ENCODE data around the gene CERT1. TPM values are rescaled to one million over a fixed set of nuclear protein-coding genes. Genes with fewer than 3 reads are reported as not detected.
"Not testable (repeated sequence)": the region's sequence is repeated elsewhere in the genome, so short reads cannot be mapped to it uniquely, and the experiment has no call there.

Gene CERT1
- total RNA-seq, 1 donor: 53.0 TPM

GRCh38 chr5:75342836-75343235, 168.6 kb downstream of the CERT1 start:
- Histone ChIP-seq H3K4me3 (ENCODE audit: low read length) (no peak overlapping the region), H3K27me3 (ENCODE audit: insufficient read depth, low read length) (no peaks in the 10 kb centered on the region), H3K4me1 (ENCODE audit: insufficient read depth, low read length) (peaks cover 17% of the 10 kb centered on the region), H3K9me3 (ENCODE audit: low read depth, low read length) (no peaks in the 10 kb centered on the region)

- no peaks in the 10 kb centered on the region for H3K9me3 ChIP-seq (ENCODE audit: low read depth, low read length)
- no peak overlapping the region for H3K4me3 ChIP-seq (ENCODE audit: low read length)
- H3K4me1 ChIP-seq (ENCODE audit: insufficient read depth, low read length): peaks cover 21% of the 10 kb centered on the region
- H3K27me3 ChIP-seq (ENCODE audit: insufficient read depth, low read length): no peaks in the 10 kb centered on the region
These were observed 169.5 kb downstream of the CERT1 start for GRCh38 chr5:75341934-75342333.

- H3K27me3 ChIP-seq (ENCODE audit: insufficient read depth, low read length): no peaks in the 10 kb centered on the region
- no peaks in the 10 kb centered on the region for H3K9me3 ChIP-seq (ENCODE audit: low read depth, low read length)
- H3K4me3 ChIP-seq (ENCODE audit: low read length): no peak overlapping the region
- H3K4me1 ChIP-seq (ENCODE audit: insufficient read depth, low read length): peaks cover 26% of the 10 kb centered on the region
These were observed 170.5 kb downstream of the CERT1 start for GRCh38 chr5:75340714-75341478.

GRCh38 chr5:75338408-75338807, 173.0 kb downstream of the CERT1 start:
- no peak overlapping the region for H3K4me3 ChIP-seq (ENCODE audit: low read length)
- no peaks in the 10 kb centered on the region for H3K9me3 ChIP-seq (ENCODE audit: low read depth, low read length)
- H3K27me3 ChIP-seq (ENCODE audit: insufficient read depth, low read length): no peaks in the 10 kb centered on the region
- H3K4me1 ChIP-seq (ENCODE audit: insufficient read depth, low read length): peaks cover 27% of the 10 kb centered on the region

- H3K27me3 ChIP-seq (ENCODE audit: insufficient read depth, low read length): no peaks in the 10 kb centered on the region
- H3K4me3 ChIP-seq (ENCODE audit: low read length): peak overlapping the region; percentile 60
- H3K4me1 ChIP-seq (ENCODE audit: insufficient read depth, low read length): peaks cover 27% of the 10 kb centered on the region
- H3K9me3 ChIP-seq (ENCODE audit: low read depth, low read length): no peaks in the 10 kb centered on the region
These were observed 173.9 kb downstream of the CERT1 start for GRCh38 chr5:75337366-75338021.

GRCh38 chr5:75336615-75337336, 174.7 kb downstream of the CERT1 start, which contains the start of gene HMGCR:
Gene HMGCR (plus strand): TSS chr5:75337220. CDS start chr5:75342606, 5,386 bp downstream.
- Histone ChIP-seq H3K4me1 (ENCODE audit: insufficient read depth, low read length) (peaks cover 27% of the 10 kb centered on the region), H3K27me3 (ENCODE audit: insufficient read depth, low read length) (no peaks in the 10 kb centered on the region), H3K9me3 (ENCODE audit: low read depth, low read length) (no peaks in the 10 kb centered on the region), H3K4me3 (ENCODE audit: low read length) (peak within 1 kb of the TSS; percentile 60)

GRCh38 chr5:75335952-75336614, 175.3 kb downstream of the CERT1 start:
- no peaks in the 10 kb centered on the region for H3K27me3 ChIP-seq (ENCODE audit: insufficient read depth, low read length)
- H3K4me1 ChIP-seq (ENCODE audit: insufficient read depth, low read length): peaks cover 27% of the 10 kb centered on the region
- no peaks in the 10 kb centered on the region for H3K9me3 ChIP-seq (ENCODE audit: low read depth, low read length)
- peak overlapping the region; percentile 60 for H3K4me3 ChIP-seq (ENCODE audit: low read length)

- Histone ChIP-seq H3K27me3 (ENCODE audit: insufficient read depth, low read length) (no peaks in the 10 kb centered on the region), H3K9me3 (ENCODE audit: low read depth, low read length) (no peaks in the 10 kb centered on the region), H3K4me3 (ENCODE audit: low read length) (no peak overlapping the region), H3K4me1 (ENCODE audit: insufficient read depth, low read length) (peaks cover 27% of the 10 kb centered on the region)
These were observed 175.9 kb downstream of the CERT1 start for GRCh38 chr5:75335486-75335885.

GRCh38 chr5:75334413-75334812, 177.0 kb downstream of the CERT1 start:
- H3K27me3 ChIP-seq (ENCODE audit: insufficient read depth, low read length); H3K4me3 ChIP-seq (ENCODE audit: low read length); H3K9me3 ChIP-seq (ENCODE audit: low read depth, low read length): not testable (repeated sequence)
- peaks cover 25% of the 10 kb centered on the region for H3K4me1 ChIP-seq (ENCODE audit: insufficient read depth, low read length)

- peaks cover 19% of the 10 kb centered on the region for H3K4me1 ChIP-seq (ENCODE audit: insufficient read depth, low read length)
- not testable (repeated sequence) for H3K9me3 ChIP-seq (ENCODE audit: low read depth, low read length); H3K27me3 ChIP-seq (ENCODE audit: insufficient read depth, low read length); H3K4me3 ChIP-seq (ENCODE audit: low read length)
These were observed 177.7 kb downstream of the CERT1 start for GRCh38 chr5:75333759-75334158.

- no peaks in the 10 kb centered on the region for H3K27me3 ChIP-seq (ENCODE audit: insufficient read depth, low read length)
- H3K4me3 ChIP-seq (ENCODE audit: low read length): no peak overlapping the region
- H3K4me1 ChIP-seq (ENCODE audit: insufficient read depth, low read length): peaks cover 6% of the 10 kb centered on the region
- H3K9me3 ChIP-seq (ENCODE audit: low read depth, low read length): no peaks in the 10 kb centered on the region
These were observed 180.0 kb downstream of the CERT1 start for GRCh38 chr5:75331095-75332090.

- Histone ChIP-seq H3K4me1 (ENCODE audit: insufficient read depth, low read length) (no peaks in the 10 kb centered on the region), H3K27me3 (ENCODE audit: insufficient read depth, low read length) (no peaks in the 10 kb centered on the region), H3K9me3 (ENCODE audit: low read depth, low read length) (no peaks in the 10 kb centered on the region), H3K4me3 (ENCODE audit: low read length) (no peak overlapping the region)
These were observed 181.0 kb downstream of the CERT1 start for GRCh38 chr5:75330404-75330803.

Measured in mononuclear cell (primary cell).